ENCODE data around the gene TMIE. TPM values are rescaled to one million over a fixed set of nuclear protein-coding genes. Genes with fewer than 3 reads are reported as not detected.

The TMIE gene
- total RNA-seq, 1 experiment from 2014 or later, result 1.1 TPM

DNA sequence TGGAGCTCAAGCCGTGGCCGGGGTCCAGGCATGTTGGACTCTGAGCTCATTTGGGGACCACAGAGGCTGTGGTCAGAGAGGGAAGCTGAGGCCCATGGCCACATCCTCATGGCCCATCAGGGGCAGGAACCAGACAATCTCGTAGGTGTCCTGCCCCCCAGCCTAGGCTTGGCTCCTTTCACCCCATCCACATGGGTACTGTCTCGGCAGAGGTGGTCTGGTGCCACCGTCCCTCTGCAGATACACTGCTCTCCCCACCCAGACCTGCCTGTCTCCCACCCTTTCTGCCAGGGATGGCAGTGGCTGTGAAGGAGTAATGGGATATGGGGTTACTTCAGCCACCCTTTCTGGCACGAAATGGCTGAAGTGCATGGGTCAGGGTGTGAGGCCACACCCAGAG lies 8.5 kb downstream of the TMIE start:
- H3K4me3 ChIP-seq (ENCODE audit: low read depth in 2 of 2, low read length in 2 of 2), result no peak overlapping the region
- no peaks in the 10 kb centered on the region for H3K27me3 ChIP-seq (ENCODE audit: control insufficient read depth, insufficient read depth, low read length)
- in situ Hi-C loops (cut with HindIII; ENCODE audit: low pct_unique_long_range_greater_than_20kb, low sequenced_read_pairs), result no loop called here
- ChIA-PET POLR2A (no interaction called here), CTCF (no interaction called here)
- BruUV-seq (replicated peaks), result no TSS peak
- peaks cover 6% of the 10 kb centered on the region; the same call in 1 of the 2 replicates for H3K4me1 ChIP-seq (ENCODE audit: control insufficient read depth, insufficient read depth, low read length)
- no peaks in the 10 kb centered on the region for H3K9me3 ChIP-seq (ENCODE audit: control insufficient read depth, insufficient read depth, low read depth, low read length)
- DNase-seq (ENCODE audit: low read depth, low spot score) (no peak), ATAC-seq (no peak)
- intact Hi-C loops (cut with micrococcal nuclease; ENCODE audit: unreplicated experiment), result no loop called here
- H3K36me3 ChIP-seq (ENCODE audit: control insufficient read depth, insufficient read depth, low read length), result no peaks in the 10 kb centered on the region
- no peak for TF ChIP-seq SIN3A (IDR thresholded peaks at IDR 0.05; ENCODE audit: borderline replicate concordance, insufficient read depth, low read depth, low read length)
- TF ChIP-seq, protein P1, sequence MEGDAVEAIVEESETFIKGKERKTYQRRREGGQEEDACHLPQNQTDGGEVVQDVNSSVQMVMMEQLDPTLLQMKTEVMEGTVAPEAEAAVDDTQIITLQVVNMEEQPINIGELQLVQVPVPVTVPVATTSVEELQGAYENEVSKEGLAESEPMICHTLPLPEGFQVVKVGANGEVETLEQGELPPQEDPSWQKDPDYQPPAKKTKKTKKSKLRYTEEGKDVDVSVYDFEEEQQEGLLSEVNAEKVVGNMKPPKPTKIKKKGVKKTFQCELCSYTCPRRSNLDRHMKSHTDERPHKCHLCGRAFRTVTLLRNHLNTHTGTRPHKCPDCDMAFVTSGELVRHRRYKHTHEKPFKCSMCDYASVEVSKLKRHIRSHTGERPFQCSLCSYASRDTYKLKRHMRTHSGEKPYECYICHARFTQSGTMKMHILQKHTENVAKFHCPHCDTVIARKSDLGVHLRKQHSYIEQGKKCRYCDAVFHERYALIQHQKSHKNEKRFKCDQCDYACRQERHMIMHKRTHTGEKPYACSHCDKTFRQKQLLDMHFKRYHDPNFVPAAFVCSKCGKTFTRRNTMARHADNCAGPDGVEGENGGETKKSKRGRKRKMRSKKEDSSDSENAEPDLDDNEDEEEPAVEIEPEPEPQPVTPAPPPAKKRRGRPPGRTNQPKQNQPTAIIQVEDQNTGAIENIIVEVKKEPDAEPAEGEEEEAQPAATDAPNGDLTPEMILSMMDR (IDR thresholded peaks at IDR 0.05), result no peak
- TF ChIP-seq, protein P2, sequence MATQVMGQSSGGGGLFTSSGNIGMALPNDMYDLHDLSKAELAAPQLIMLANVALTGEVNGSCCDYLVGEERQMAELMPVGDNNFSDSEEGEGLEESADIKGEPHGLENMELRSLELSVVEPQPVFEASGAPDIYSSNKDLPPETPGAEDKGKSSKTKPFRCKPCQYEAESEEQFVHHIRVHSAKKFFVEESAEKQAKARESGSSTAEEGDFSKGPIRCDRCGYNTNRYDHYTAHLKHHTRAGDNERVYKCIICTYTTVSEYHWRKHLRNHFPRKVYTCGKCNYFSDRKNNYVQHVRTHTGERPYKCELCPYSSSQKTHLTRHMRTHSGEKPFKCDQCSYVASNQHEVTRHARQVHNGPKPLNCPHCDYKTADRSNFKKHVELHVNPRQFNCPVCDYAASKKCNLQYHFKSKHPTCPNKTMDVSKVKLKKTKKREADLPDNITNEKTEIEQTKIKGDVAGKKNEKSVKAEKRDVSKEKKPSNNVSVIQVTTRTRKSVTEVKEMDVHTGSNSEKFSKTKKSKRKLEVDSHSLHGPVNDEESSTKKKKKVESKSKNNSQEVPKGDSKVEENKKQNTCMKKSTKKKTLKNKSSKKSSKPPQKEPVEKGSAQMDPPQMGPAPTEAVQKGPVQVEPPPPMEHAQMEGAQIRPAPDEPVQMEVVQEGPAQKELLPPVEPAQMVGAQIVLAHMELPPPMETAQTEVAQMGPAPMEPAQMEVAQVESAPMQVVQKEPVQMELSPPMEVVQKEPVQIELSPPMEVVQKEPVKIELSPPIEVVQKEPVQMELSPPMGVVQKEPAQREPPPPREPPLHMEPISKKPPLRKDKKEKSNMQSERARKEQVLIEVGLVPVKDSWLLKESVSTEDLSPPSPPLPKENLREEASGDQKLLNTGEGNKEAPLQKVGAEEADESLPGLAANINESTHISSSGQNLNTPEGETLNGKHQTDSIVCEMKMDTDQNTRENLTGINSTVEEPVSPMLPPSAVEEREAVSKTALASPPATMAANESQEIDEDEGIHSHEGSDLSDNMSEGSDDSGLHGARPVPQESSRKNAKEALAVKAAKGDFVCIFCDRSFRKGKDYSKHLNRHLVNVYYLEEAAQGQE (IDR thresholded peaks at IDR 0.05; ENCODE audit: insufficient read depth in 1 of 2, low read depth in 2 of 2, low read length in 1 of 2), result no peak
- no peak for TF ChIP-seq POLR2AphosphoS5 (IDR thresholded peaks at IDR 0.05; ENCODE audit: low read depth, low read length)
- TF ChIP-seq TCF7L2 (IDR thresholded peaks at IDR 0.05; ENCODE audit: low read depth, low read length), result no peak
- no peak overlapping the region for H3K27ac ChIP-seq (ENCODE audit: low read length)

DNA sequence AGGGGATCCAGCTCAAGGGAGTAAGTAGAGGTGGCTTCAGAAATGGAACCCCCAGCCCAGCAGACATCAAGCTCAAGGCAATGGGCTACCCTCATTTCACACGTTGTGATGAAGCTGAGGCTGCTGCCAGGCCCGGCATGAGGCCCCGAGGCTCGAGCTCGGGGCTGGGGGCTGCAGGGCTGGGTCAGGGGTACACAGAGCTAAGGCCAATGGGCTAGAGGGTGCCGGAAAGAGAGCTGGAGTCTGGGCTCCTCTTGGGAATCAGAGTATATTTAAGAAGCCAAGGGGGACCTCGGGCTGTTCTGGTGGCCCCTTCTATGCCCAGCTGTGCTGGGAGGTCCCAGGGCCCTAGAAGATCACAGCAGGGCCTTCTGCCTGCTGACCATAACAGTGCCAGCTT lies 9.0 kb downstream of the TMIE start:
- ATAC-seq, result no peak
- H3K27ac ChIP-seq (ENCODE audit: low read length), result no peak overlapping the region
- H3K27me3 ChIP-seq (ENCODE audit: control insufficient read depth, insufficient read depth, low read length), result no peaks in the 10 kb centered on the region
- H3K4me1 ChIP-seq (ENCODE audit: control insufficient read depth, insufficient read depth, low read length), result peaks cover 6% of the 10 kb centered on the region; the same call in 1 of the 2 replicates
- no peaks in the 10 kb centered on the region for H3K36me3 ChIP-seq (ENCODE audit: control insufficient read depth, insufficient read depth, low read length)
- POLR2A ChIA-PET, result no interaction called here
- BruUV-seq (replicated peaks), result no TSS peak
- H3K4me3 ChIP-seq (ENCODE audit: low read depth in 2 of 2, low read length in 2 of 2), result no peak overlapping the region
- intact Hi-C loops (cut with micrococcal nuclease; ENCODE audit: unreplicated experiment) (no loop called here), in situ Hi-C loops (cut with HindIII; ENCODE audit: low pct_unique_long_range_greater_than_20kb, low sequenced_read_pairs) (no loop called here)
- no peak for DNase-seq (ENCODE audit: low read depth, low spot score)
- TF ChIP-seq TCF7L2 (IDR thresholded peaks at IDR 0.05; ENCODE audit: low read depth, low read length) (no peak), POLR2AphosphoS5 (IDR thresholded peaks at IDR 0.05; ENCODE audit: low read depth, low read length) (no peak), SIN3A (IDR thresholded peaks at IDR 0.05; ENCODE audit: borderline replicate concordance, insufficient read depth, low read depth, low read length) (no peak)
- TF ChIP-seq, protein P2 (IDR thresholded peaks at IDR 0.05; ENCODE audit: insufficient read depth in 1 of 2, low read depth in 2 of 2, low read length in 1 of 2), result no peak
- TF ChIP-seq, protein P1 (IDR thresholded peaks at IDR 0.05), result no peak
- H3K9me3 ChIP-seq (ENCODE audit: control insufficient read depth, insufficient read depth, low read depth, low read length), result no peaks in the 10 kb centered on the region
- CTCF ChIA-PET, result no interaction called here
